Natural killer cell treated with Interleukin-12 subunit alpha and Interleukin-12 subunit beta and Interleukin-15 and Interleukin-18, amount 100 ng/mL, for 72 hours (primary cell): ENCODE data around the gene FAM20C. TPM values are rescaled to one million over a fixed set of nuclear protein-coding genes. Genes with fewer than 3 reads are reported as not detected.
"Not testable (repeated sequence)": the region's sequence is repeated elsewhere in the genome, so short reads cannot be mapped to it uniquely, and the experiment has no call there.

Source experiments
- ATAC-seq, 2 donors: fragments of 150-1000 bp; cut with Tn5 transposase in 1 of 2; sonication (Bioruptor Pico), chemical (Tn5 transposase) in 1 of 2; 2 replicates each; pipeline ENCODE4 v1.10.0; 2021
- DNase-seq: peaks from one replicate; pipeline ENCODE4 v3.0.0; 2022; ENCODE audit warnings: low spot score
- H3K27ac Mint-ChIP-seq, 2 donors: 1 replicate in 1 of 2; 2 replicates in 1 of 2; pipeline ENCODE4 v1.8.0; 2022; ENCODE audit warnings: mixed read lengths in 2 of 2, mild to moderate bottlenecking in 1 of 2, moderate library complexity in 1 of 2
- H3K27me3 Mint-ChIP-seq, 2 donors: 1 replicate in 1 of 2; 2 replicates in 1 of 2; pipeline ENCODE4 v1.8.0; 2022; ENCODE audit warnings: mixed read lengths in 2 of 2
- H3K36me3 Mint-ChIP-seq: one replicate; pipeline ENCODE4 v1.8.0; 2022; ENCODE audit warnings: mixed read lengths
- H3K4me1 Mint-ChIP-seq, 2 donors: 1 replicate in 1 of 2; 2 replicates in 1 of 2; pipeline ENCODE4 v1.8.0; 2022; ENCODE audit warnings: low read depth in 2 of 2, mixed read lengths in 2 of 2, mild to moderate bottlenecking in 1 of 2
- H3K4me3 Mint-ChIP-seq: one replicate; pipeline ENCODE4 v1.8.0; 2022; ENCODE audit warnings: mixed read lengths
- H3K9me3 Mint-ChIP-seq: 2 replicates; pipeline ENCODE4 v1.8.0; 2022; ENCODE audit warnings: mixed read lengths
- total RNA-seq, 2 donors: library from RNA; stranded (reverse); gene quantifications; one replicate each; pipeline ENCODE4 v1.2.3, GENCODE V29; 2022

FAM20C gene
- total RNA-seq, 2 donors from 2014 or later: 0.62 to 0.98 TPM

DNA sequence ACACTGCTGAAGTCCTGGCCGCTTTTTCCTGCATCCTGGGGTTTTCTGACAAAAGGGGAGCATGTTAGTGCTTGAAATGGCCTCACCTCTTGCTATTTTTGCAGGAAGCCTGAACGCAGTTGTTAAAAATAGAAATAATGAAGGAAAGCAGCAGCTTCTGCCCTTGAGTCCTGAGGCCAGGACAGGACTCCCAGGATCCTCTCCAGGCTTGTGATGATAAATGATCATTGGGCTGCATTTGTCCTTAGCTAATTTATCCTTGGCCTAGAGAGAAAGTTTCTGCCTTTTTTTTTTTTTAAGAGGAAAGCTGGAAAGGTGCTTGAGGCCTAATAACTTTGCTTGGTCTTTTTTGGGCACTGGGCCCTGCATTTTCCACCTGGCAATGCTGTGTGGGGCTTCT, 17.7 kb upstream of the FAM20C start:
- Mint-ChIP-seq H3K9me3 (no peaks in the 10 kb centered on the region), H3K4me1 (no peaks in the 10 kb centered on the region), H3K36me3 (no peaks in the 10 kb centered on the region), H3K27ac (no peak overlapping the region), H3K4me3 (no peak overlapping the region), H3K27me3 (peaks cover 2 to 8% of the 10 kb centered on the region in 2 donors)
- DNase-seq: no peak
- no peak for ATAC-seq

DNA sequence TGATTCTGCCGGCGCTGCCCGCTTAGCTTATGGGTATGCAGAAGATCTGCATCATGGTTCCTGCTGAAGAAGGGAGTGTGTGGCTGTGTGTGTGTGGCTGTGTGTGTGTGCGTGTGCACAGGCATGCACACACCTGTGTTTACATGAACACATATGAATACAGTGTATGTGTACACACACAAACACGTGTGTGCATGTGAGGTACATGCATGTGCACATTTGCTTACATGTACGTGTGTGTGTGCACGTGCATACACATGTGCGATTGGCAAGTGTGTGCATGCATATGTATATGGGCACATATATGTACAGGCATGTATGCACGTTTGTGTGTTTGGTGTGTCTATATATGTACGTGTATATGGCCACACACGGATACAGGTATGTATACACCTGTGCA, 16.4 kb upstream of the FAM20C start:
- no peak for DNase-seq
- Mint-ChIP-seq H3K4me3 (no peak overlapping the region), H3K27ac (no peak overlapping the region), H3K9me3 (no peaks in the 10 kb centered on the region), H3K4me1 (no peaks in the 10 kb centered on the region), H3K27me3 (peaks cover 0 to 2% of the 10 kb centered on the region in 2 donors), H3K36me3 (no peaks in the 10 kb centered on the region)
- ATAC-seq: no peak

DNA sequence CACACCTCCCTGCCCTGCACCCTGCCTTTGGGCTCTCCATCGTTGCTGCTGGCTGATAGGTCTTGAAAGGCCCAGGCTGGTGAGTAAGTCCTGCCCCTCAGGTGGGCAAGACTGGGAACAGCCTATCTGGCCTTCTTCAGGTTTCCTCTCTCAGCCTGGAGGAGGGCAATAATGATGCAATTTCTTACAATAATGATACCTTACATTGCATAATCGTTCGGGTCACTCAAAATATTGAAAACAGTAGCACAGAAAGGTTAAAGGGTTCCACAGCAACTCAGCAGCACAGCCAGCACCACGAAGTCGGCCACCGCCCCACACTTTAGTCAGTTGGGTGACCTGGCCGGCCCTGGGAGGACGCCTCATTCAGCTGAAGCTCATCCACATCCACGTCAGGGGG, 16.0 kb upstream of the FAM20C start:
- Mint-ChIP-seq H3K4me3 (no peak overlapping the region), H3K4me1 (no peaks in the 10 kb centered on the region), H3K36me3 (no peaks in the 10 kb centered on the region), H3K9me3 (no peaks in the 10 kb centered on the region), H3K27ac (no peak overlapping the region), H3K27me3 (peaks cover 0 to 2% of the 10 kb centered on the region in 2 donors)
- DNase-seq: no peak
- ATAC-seq: no peak

DNA sequence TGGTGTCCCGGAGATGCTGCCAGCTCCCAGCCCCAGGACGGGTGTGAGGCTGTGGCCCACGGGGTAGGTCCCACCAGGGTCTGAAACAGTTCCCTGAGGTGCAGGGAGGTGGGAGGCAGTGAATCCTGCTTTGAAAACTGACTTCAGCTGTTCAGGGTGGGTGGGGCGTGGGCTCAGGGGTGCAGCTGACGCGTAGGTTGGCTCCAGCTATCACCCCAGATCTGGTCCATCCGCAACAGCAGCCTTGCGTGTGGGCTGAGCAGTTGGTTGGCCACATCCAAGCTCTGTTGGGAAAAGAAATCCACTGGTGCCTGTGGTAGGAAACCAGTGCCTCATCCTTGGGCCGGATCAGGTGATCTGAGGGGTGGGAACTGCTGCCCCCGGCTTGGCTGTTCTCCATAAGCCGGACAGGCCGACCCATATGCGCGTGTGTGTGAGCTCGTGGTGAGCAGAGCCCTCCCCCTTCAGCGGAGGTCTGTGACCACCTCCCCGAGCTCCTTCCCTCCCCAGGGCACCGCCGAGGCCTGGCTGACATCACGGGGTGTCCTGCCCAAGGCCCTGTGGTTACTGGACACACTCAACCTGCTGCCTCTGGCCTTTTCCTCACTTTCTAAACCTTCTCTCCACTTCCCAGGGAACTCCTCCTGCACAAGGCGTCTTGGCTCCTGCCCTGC, 15.4 kb upstream of the FAM20C start:
- Mint-ChIP-seq H3K4me3 (no peak overlapping the region), H3K36me3 (no peaks in the 10 kb centered on the region), H3K9me3 (no peaks in the 10 kb centered on the region), H3K27ac (no peak overlapping the region), H3K27me3 (peaks cover 0 to 2% of the 10 kb centered on the region in 2 donors), H3K4me1 (no peaks in the 10 kb centered on the region)
- ATAC-seq: no peak
- no peak for DNase-seq

DNA sequence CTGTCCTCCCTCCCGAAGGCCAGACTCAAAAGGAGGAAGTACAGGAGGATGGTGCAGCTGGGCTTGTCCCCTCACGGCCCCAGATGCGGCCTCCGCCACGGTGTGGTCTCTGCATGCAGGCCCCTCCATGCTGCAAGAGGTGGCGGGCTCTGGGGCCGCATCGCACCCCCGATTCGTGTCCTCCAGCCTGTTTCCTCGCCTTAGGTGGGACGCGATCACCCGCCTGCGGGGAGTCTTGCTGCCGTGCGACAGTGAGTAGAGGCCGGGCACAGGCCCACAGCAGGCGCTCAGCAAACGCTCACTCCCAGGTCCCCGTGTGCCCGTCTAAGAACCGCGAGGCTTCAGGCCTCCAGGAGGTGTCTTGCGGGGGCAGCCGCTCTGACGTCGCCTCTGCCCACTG, 13.9 kb upstream of the FAM20C start:
- Mint-ChIP-seq H3K36me3 (no peaks in the 10 kb centered on the region), H3K4me1 (no peaks in the 10 kb centered on the region), H3K27me3 (peaks cover 0 to 2% of the 10 kb centered on the region in 2 donors), H3K27ac (no peak overlapping the region), H3K4me3 (no peak overlapping the region), H3K9me3 (no peaks in the 10 kb centered on the region)
- no peak for ATAC-seq
- DNase-seq: no peak

DNA sequence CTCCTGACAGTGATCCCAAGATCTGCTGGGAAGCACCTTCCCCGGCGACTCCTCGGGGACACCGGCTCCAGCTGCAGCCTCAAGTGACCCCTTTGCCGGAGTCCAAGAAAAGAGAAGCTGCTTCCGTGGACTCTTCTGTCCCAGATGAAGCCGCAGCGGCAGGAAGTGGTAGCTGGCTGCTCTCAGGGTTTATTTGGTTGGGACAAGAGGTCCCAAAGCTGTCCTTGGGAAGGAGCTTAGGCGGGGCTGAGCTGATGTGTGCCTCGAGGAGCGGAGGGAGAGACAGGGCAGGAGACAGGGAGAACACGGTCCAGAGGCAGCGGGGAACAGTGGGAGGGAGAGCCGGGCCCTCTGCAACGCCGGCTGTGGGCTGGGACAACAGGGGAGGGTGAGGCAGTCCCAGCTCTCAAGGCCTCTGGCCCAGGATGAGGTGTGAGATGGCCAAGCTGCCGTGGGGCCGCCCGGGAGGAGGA, 13.1 kb upstream of the FAM20C start:
- H3K4me1 Mint-ChIP-seq: no peaks in the 10 kb centered on the region
- H3K4me3 Mint-ChIP-seq: no peak overlapping the region
- H3K27ac Mint-ChIP-seq: no peak overlapping the region
- peaks cover 0 to 2% of the 10 kb centered on the region in 2 donors for H3K27me3 Mint-ChIP-seq
- no peaks in the 10 kb centered on the region for H3K9me3 Mint-ChIP-seq
- ATAC-seq: no peak
- DNase-seq: no peak
- H3K36me3 Mint-ChIP-seq: no peaks in the 10 kb centered on the region

DNA sequence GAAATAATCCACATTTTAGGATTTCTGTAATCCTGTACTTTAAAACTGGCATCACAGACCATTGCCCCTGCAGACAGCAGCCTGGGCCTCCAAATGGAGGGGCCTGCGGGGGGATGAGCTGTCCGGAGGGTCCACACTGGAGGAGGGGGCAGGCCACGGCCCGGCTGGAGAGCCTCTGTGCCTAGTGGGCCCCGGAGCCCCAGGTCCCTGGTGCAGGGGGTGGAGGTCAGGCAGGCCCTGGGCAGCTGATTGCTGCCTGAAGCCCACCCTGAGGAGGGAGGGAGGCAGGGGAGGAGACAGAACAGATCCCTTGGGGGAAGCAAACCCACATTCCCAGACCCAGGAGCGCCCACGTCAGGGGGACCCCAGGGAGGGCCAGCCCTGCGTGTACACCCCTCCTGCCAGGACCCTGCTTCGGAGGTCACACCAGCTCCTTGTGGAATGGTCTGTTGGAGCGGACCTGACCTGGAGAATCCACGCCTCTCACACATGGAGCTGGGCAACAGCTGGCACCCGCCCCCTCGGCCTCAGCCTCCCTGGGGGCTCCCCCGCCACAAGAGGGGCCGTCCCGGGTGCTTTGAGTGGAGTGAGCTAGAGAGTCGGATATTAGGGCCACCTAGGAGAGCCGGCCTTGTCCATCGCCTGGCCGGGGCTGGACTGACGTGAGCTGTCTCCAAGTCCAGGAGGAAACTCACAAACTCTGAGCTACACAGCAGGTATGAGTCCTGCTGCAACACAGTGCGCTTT, 12.2 kb upstream of the FAM20C start:
- H3K4me3 Mint-ChIP-seq: no peak overlapping the region
- H3K27ac Mint-ChIP-seq: no peak overlapping the region
- no peaks in the 10 kb centered on the region for H3K36me3 Mint-ChIP-seq
- no peak for ATAC-seq
- no peaks in the 10 kb centered on the region for H3K4me1 Mint-ChIP-seq
- peaks cover 0 to 2% of the 10 kb centered on the region in 2 donors for H3K27me3 Mint-ChIP-seq
- DNase-seq: no peak
- H3K9me3 Mint-ChIP-seq: no peaks in the 10 kb centered on the region

DNA sequence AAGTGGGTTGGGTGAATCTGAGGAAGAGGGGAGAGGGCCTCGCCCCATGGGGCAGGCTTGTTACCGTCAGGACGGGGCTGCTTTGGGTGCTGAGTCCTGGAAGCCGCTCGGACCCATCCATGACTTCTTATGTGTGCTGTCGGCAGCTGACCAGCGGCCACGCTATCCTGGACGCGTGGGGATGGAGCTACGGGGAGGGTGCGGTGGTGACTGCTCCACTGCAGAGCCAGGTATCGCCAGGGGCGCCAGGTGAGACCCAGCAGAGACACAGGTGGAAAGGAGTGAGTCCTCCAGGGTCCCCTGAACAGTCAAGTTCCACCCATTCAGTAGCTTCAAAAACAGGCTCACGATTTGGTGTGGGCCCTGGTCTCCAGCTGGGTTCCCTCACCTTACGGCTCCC, 10.6 kb upstream of the FAM20C start:
- no peak overlapping the region for H3K4me3 Mint-ChIP-seq
- H3K27me3 Mint-ChIP-seq: peaks cover 0 to 2% of the 10 kb centered on the region in 2 donors
- no peak for DNase-seq
- H3K4me1 Mint-ChIP-seq: no peaks in the 10 kb centered on the region
- no peaks in the 10 kb centered on the region for H3K36me3 Mint-ChIP-seq
- ATAC-seq: no peak
- H3K9me3 Mint-ChIP-seq: no peaks in the 10 kb centered on the region
- H3K27ac Mint-ChIP-seq: no peak overlapping the region

DNA sequence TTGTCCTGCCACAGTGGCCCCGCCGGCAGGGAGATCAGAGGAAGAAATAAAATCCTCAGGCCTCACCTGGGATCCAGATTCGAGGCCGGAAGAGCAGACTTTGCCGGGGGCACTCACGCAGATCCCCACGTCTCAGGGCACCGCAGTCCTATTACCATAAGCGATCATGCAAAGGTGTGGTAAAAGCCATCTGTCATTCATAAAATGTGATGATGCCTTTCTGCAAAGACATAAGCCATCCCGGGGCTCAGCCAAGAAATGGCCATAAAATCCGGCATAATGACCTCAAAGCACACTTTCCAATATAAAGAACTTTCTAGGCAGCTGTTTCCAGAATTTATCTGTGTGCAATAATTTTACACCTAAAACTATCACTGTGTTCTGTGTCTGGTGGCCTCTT, 9.9 kb upstream of the FAM20C start:
- not testable (repeated sequence) for H3K4me3 Mint-ChIP-seq, H3K27me3 Mint-ChIP-seq, ATAC-seq, H3K27ac Mint-ChIP-seq, H3K36me3 Mint-ChIP-seq, DNase-seq, H3K4me1 Mint-ChIP-seq, H3K9me3 Mint-ChIP-seq

DNA sequence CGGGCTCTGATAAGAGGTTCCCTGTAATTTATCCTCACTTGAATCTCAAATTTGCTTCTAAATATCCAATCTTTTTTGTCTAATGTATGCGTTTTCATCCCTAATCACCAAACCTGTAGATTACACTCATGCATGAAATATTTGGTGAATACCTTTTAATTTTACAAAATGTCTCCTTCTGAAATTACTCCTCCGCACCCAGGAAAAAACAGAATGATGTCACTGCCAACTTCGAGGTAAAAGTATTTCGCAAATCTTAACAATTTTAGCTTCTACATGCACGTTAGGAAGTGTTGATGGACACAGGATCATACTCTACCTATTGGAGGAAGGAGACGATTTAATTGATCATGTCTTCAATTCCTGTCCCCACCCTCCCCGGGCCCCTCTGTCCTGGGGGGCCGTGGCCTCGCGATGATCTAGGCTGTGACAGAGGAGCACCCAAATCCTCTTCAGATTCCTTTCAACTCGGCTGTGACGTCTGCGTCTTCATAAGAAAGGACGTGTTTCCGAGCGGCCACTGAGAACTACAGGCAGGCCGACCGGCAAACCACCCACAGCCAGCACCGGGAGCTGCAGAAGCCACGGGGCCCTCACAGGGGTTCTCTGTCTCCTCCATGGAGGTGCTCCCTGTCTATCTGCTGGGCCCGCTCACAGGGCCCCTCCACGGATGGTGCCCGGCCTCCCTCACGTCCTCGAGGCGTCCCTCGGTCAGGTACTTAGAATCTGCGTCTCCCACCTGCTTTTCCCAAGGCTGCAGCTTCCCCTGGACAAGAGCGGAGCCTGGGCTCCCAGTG, 8.7 kb upstream of the FAM20C start:
- Mint-ChIP-seq H3K9me3 (no peaks in the 10 kb centered on the region), H3K4me3 (no peak overlapping the region), H3K27me3 (peaks cover 0 to 4% of the 10 kb centered on the region in 2 donors), H3K36me3 (no peaks in the 10 kb centered on the region), H3K27ac (no peak overlapping the region), H3K4me1 (no peaks in the 10 kb centered on the region)
- DNase-seq (no peak), ATAC-seq (no peak)

DNA sequence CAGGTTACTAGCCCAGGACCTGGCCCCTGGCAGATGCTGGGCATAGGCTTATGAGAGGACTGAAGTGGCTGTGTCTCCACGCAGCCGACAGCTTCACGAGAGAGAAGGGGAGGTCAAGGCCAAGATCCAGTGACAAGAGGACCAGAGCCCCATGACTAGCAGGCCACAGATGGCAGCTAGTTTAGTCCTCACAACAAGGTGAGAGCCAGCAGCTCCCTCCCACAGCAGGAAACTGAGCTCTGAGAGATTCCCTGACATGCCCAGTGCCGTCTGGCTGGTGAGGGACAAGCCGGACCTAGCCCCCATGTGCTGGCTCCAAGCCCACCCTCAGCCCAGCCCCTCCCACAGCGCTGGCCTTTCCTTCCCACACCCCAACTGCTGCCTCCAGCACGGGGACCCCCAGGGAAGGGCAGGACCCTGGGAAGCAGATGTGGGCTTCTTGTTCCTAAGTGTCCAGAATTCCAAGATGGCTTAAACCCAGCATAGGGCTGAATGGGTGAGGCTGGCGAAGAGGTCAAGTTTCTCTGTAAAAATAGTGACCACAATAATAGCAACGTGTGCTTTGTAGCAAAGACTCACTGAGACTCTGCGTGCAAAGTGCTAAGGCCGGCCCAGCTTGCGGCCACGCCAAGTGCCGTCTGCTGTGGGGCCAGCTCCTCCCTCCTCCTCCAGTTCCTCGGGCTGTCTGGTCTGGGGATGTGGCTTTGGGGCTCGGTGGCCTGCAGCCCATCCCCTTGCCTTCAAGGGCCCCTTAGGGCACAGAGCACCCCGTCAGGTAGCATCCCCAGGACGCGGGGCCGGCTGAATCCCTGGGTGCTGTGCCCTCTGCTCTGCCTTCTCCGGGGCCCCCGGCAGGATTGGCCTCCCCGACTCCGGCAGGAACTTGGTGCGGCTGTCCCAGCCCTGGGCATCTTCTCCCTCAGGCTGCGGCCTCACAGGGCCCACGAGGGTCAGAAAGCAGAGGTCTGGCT, 7.8 kb upstream of the FAM20C start:
- Mint-ChIP-seq H3K27ac (no peak overlapping the region), H3K27me3 (peaks cover 5 to 6% of the 10 kb centered on the region in 2 donors), H3K4me1 (no peaks in the 10 kb centered on the region), H3K9me3 (no peaks in the 10 kb centered on the region), H3K4me3 (no peak overlapping the region), H3K36me3 (no peaks in the 10 kb centered on the region)
- ATAC-seq (no peak), DNase-seq (no peak)

DNA sequence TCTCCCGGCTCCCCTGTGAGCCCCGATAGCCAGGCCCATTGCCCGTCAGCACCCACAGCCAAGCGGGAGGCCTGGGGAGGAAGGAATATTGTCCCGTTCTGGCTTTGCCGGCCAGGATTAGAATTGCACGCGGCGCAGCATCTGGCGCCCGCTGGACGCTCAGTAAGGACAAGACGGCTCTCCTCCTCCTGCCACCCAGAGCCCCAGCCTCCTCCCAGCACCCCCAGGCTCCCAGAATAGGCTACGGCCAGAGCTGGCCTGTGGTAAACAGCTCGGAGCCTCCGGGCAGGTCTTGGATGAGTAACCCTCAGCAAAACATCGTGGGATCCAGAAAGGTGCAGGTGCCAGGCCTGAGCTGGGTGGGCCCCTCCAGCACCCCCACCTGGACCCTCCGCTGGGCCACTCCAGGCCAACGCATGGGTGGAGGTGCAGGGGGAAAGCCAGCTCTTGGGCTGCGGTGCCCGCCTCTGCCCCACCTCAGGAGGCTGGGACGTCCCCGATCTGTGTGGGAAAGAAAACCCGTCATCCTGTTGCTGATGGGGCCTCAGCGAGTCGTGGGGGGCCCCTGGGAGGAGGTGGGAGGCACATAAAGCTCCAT, 5.8 kb upstream of the FAM20C start:
- DNase-seq (no peak), ATAC-seq (no peak)
- Mint-ChIP-seq H3K4me1 (no peaks in the 10 kb centered on the region), H3K36me3 (no peaks in the 10 kb centered on the region), H3K27me3 (peaks cover 11 to 12% of the 10 kb centered on the region in 2 donors), H3K9me3 (no peaks in the 10 kb centered on the region), H3K4me3 (no peak overlapping the region), H3K27ac (no peak overlapping the region)
